HepG2 (cell line): ENCODE results near the gene MAP3K5. TPM values are rescaled to one million over a fixed set of nuclear protein-coding genes. Genes with fewer than 3 reads are reported as not detected.

Experiments
- ATAC-seq: fragments of 200-7000 bp; cut with Tn5 transposase; 3 replicates; pipeline ENCODE4 v1.9.1; 2020; ENCODE audit warnings: mild to moderate bottlenecking, moderate library complexity
- BruUV-seq: library from RNA; stranded (reverse); fragments of 400-500 nt; replicated peaks from 2 replicates; lab custom pipeline; 2021; lab: Mats Ljungman, UMichigan
- CTCF ChIA-PET: fragments of 300-600 bp; formaldehyde crosslinking; extraction: SDS; loops from one replicate; lab custom pipeline; 2021; ENCODE audit warnings: low total read pairs, inconsistent platforms, low intra/inter-chr PET ratio; lab: Yijun Ruan, JAX
- POLR2A ChIA-PET: fragments of 350-600 bp; sonication (Branson Sonifier 250); formaldehyde crosslinking; loops from one replicate; lab custom pipeline; 2020; ENCODE audit warnings: antibody characterized with exemption, inconsistent platforms; lab: Yijun Ruan, JAX
- DNase-seq: peaks from one replicate; pipeline ENCODE4 v3.0.0-alpha.2; 2015; ENCODE audit warnings: low spot score
- FAIRE-seq: peaks from 3 replicates; lab custom pipeline; 2011; peaks lifted over from hg19 to GRCh38; lab: Jason Lieb, UNC
- H2AFZ ChIP-seq: one replicate; pipeline ENCODE4 v1.6.1; 2011; ENCODE audit warnings: low read length, inconsistent platforms
- H3K27ac ChIP-seq: fragments of 300-600 bp; 3 replicates; pipeline ENCODE4 v1.8.0; 2011; ENCODE audit warnings: mixed run types, mild to moderate bottlenecking, mixed read lengths, low read length, inconsistent platforms; ENCODE audit not compliant: insufficient read depth; ENCODE audit errors: extremely low read length
- H3K27me3 ChIP-seq, 2 experiments: fragments of 200-600 bp in 1 of 2; 2 replicates in 1 of 2; 3 replicates in 1 of 2; pipeline versions ENCODE4 v1.6.0 to v1.8.0; 2011; ENCODE audit warnings: low read length in 2 of 2, mild to moderate bottlenecking in 2 of 2, moderate library complexity in 2 of 2, inconsistent platforms in 1 of 2; ENCODE audit not compliant: insufficient read depth in 2 of 2, control insufficient read depth in 1 of 2
- H3K36me3 ChIP-seq, 2 experiments: fragments of 200-600 bp in 1 of 2; replicated peaks in 1 of 2; 2 replicates in 1 of 2; 3 replicates in 1 of 2; pipeline versions ENCODE4 v1.5.1 to v1.8.0; 2011; ENCODE audit warnings: low read length in 2 of 2, inconsistent platforms in 1 of 2; ENCODE audit not compliant: insufficient read depth in 2 of 2, control insufficient read depth in 1 of 2
- H3K4me1 ChIP-seq: 2 replicates; pipeline ENCODE4 v1.5.1; 2012; ENCODE audit warnings: low read length, inconsistent platforms; ENCODE audit not compliant: insufficient read depth
- H3K4me2 ChIP-seq: 2 replicates; pipeline ENCODE4 v1.6.0; 2011; ENCODE audit warnings: low read depth, low read length, inconsistent platforms
- H3K4me3 ChIP-seq, 3 experiments: fragments of 200-600 bp in 1 of 3; sonication (generic), shearing (Covaris generic) in 1 of 3; replicated peaks in 1 of 3; 2 replicates each; pipeline ENCODE4 v1.5.1; 2011 to 2016; ENCODE audit warnings: low read length in 3 of 3, inconsistent platforms in 2 of 3, low read depth in 2 of 3, mild to moderate bottlenecking in 2 of 3, control low read depth in 1 of 3, mixed read lengths in 1 of 3; ENCODE audit not compliant: insufficient read depth in 1 of 3
- H3K79me2 ChIP-seq: one replicate; pipeline ENCODE4 v1.6.1; 2011; ENCODE audit warnings: low read length, inconsistent platforms; ENCODE audit not compliant: insufficient read depth
- H3K9ac ChIP-seq: 2 replicates; pipeline ENCODE4 v1.6.0; 2011; ENCODE audit warnings: mild to moderate bottlenecking, low read depth, low read length, inconsistent platforms; ENCODE audit not compliant: insufficient read depth
- H3K9me3 ChIP-seq: 2 replicates; pipeline ENCODE4 v1.5.1; 2012; ENCODE audit warnings: mild to moderate bottlenecking, low read length
- H4K20me1 ChIP-seq: 2 replicates; pipeline ENCODE4 v1.6.0; 2011; ENCODE audit warnings: inconsistent platforms, mild to moderate bottlenecking, low read length, moderate library complexity; ENCODE audit not compliant: insufficient read depth
- CENPT ChIP-seq: sonication (generic); formaldehyde crosslinking; IDR thresholded peaks from 2 replicates; pipeline ENCODE4 v1.8.0; 2022; ENCODE audit warnings: low read depth, mild to moderate bottlenecking, moderate library complexity, missing genetic modification reagents
- GATAD2A ChIP-seq: IDR thresholded peaks from 2 replicates; pipeline ENCODE4 v1.6.1; 2016
- KAT7 ChIP-seq: IDR thresholded peaks from 2 replicates; pipeline ENCODE4 v1.6.1; 2018; ENCODE audit warnings: borderline replicate concordance, missing compliant biosample characterization
- KLF12 ChIP-seq: sonication (generic); formaldehyde crosslinking; IDR thresholded peaks from 2 replicates; pipeline ENCODE4 v1.4.0; 2020; ENCODE audit warnings: missing genetic modification reagents, borderline replicate concordance
- NFE2 ChIP-seq: sonication (generic); formaldehyde crosslinking; IDR thresholded peaks from 2 replicates; pipeline ENCODE4 v1.4.0; 2020; ENCODE audit warnings: missing genetic modification reagents
- NFE2L1 ChIP-seq: sonication (generic); formaldehyde crosslinking; IDR thresholded peaks from 2 replicates; pipeline ENCODE4 v1.4.0; 2020; ENCODE audit warnings: missing genetic modification reagents, mild to moderate bottlenecking, borderline replicate concordance
- NFIB ChIP-seq: sonication (generic); formaldehyde crosslinking; IDR thresholded peaks from 2 replicates; pipeline ENCODE4 v1.9.0; 2021; ENCODE audit warnings: missing genetic modification reagents, mild to moderate bottlenecking, borderline replicate concordance
- PAX8 ChIP-seq: sonication (generic); formaldehyde crosslinking; IDR thresholded peaks from 2 replicates; pipeline ENCODE4 v1.8.0; 2022; ENCODE audit warnings: mild to moderate bottlenecking, missing genetic modification reagents, borderline replicate concordance
- SMAD1 ChIP-seq: sonication (generic); formaldehyde crosslinking; IDR thresholded peaks from 2 replicates; pipeline ENCODE4 v1.4.0; 2020; ENCODE audit warnings: missing genetic modification reagents, low read depth, mild to moderate bottlenecking, borderline replicate concordance
- YY1 ChIP-seq: IDR thresholded peaks from 2 replicates; pipeline ENCODE4 v1.6.1; 2011; ENCODE audit warnings: low read length, low read depth, moderate library complexity, mild to moderate bottlenecking; ENCODE audit not compliant: insufficient read depth, insufficient replicate concordance
- ZNF121 ChIP-seq: sonication (generic); formaldehyde crosslinking; IDR thresholded peaks from 2 replicates; pipeline ENCODE4 v1.5.0; 2020; ENCODE audit warnings: mild to moderate bottlenecking, missing genetic modification reagents
- in situ Hi-C: cut with HindIII; loops from 2 replicates; pipeline ENCODE4 v1.10.0; 2017; ENCODE audit warnings: low pct_unique_long_range_greater_than_20kb; ENCODE audit not compliant: extremely low pct_ligation_motif_present
- intact Hi-C: fragments of 100-400 bp; cut with micrococcal nuclease; formaldehyde crosslinking; loops from one replicate; pipeline ENCODE4 v1.10.0; 2022; ENCODE audit not compliant: unreplicated experiment
- polyA plus RNA-seq, 8 experiments: library from polyadenylated mRNA; depleted of rRNA in 3 of 8; stranded (reverse) in 7 of 8; unstranded in 1 of 8; fragments of >200 nt; fragmentation: Illumina TruSeq in 4 of 8; extraction: Trizol in 4 of 8; gene quantifications; 2 replicates each; pipeline versions ENCODE4 v1.2.1 to v1.2.3, GENCODE V29; 2011 to 2016; ENCODE audit warnings: low read depth in 4 of 8, missing spikeins in 1 of 8, mixed read lengths in 1 of 8; ENCODE audit not compliant: insufficient read depth in 1 of 8
- total RNA-seq, 5 experiments: library from RNA; depleted of rRNA; stranded (reverse); fragments of >200 nt; fragmentation: Illumina TruSeq; extraction: Trizol; gene quantifications; 2 replicates each; pipeline ENCODE4 v1.2.3, GENCODE V29; 2016; ENCODE audit warnings: low read depth in 1 of 5
- TF ChIP-seq, protein P1 (sequence below): sonication (generic); formaldehyde crosslinking; IDR thresholded peaks from 2 replicates; pipeline ENCODE4 v1.8.1; 2022; ENCODE audit warnings: low read depth, mild to moderate bottlenecking, missing genetic modification reagents
- TF ChIP-seq, protein P2 (sequence below): IDR thresholded peaks from 2 replicates; pipeline ENCODE4 v1.6.1; 2018; ENCODE audit warnings: missing genetic modification reagents

The MAP3K5 gene
- total and polyA plus RNA-seq, 2 of the 13 experiments (the other 11 are each of a cell fraction or from before 2014, with no cell fraction given): not detected

DNA sequence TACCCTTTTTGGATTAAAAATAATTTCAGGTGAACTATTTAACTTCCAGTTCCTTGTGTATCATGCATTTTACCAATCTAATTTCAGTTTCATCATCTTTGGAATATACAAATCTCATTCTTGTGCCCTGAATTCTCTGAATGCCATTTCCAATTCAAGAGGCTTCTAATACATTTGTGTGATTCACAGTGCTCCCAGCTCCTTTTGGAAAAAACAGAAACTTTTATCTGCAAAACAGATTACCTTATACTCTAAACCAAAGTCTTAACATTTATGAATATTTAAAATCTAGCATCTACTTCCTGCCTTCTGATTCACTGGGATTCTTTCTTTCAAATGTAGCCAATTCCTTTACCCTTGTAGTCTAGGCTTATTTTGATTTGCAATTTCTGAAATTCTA lies 19.0 kb upstream of the MAP3K5 start:
- Histone ChIP-seq H3K27ac (no peak overlapping the region), H3K9ac (no peak overlapping the region), H4K20me1 (no peaks in the 10 kb centered on the region), H3K36me3 (no peaks in the 10 kb centered on the region), H3K4me3 (no peak overlapping the region), H3K4me2 (no peak overlapping the region), H3K27me3 (no peaks in the 10 kb centered on the region), H3K79me2 (no peaks in the 10 kb centered on the region), H2AFZ (no peak overlapping the region), H3K9me3 (no peaks in the 10 kb centered on the region), H3K4me1 (no peaks in the 10 kb centered on the region)
- TF ChIP-seq, protein P1, sequence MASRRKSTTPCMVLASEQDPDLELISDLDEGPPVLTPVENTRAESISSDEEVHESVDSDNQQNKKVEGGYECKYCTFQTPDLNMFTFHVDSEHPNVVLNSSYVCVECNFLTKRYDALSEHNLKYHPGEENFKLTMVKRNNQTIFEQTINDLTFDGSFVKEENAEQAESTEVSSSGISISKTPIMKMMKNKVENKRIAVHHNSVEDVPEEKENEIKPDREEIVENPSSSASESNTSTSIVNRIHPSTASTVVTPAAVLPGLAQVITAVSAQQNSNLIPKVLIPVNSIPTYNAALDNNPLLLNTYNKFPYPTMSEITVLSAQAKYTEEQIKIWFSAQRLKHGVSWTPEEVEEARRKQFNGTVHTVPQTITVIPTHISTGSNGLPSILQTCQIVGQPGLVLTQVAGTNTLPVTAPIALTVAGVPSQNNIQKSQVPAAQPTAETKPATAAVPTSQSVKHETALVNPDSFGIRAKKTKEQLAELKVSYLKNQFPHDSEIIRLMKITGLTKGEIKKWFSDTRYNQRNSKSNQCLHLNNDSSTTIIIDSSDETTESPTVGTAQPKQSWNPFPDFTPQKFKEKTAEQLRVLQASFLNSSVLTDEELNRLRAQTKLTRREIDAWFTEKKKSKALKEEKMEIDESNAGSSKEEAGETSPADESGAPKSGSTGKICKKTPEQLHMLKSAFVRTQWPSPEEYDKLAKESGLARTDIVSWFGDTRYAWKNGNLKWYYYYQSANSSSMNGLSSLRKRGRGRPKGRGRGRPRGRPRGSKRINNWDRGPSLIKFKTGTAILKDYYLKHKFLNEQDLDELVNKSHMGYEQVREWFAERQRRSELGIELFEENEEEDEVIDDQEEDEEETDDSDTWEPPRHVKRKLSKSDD: no peak
- TF ChIP-seq SMAD1 (CRISPR knock-in tag): no peak
- TF ChIP-seq NFE2L1 (CRISPR knock-in tag): no peak
- no peak for TF ChIP-seq PAX8 (CRISPR knock-in tag)
- no peak for TF ChIP-seq YY1
- TF ChIP-seq KLF12 (CRISPR knock-in tag): no peak
- TF ChIP-seq, protein P2, sequence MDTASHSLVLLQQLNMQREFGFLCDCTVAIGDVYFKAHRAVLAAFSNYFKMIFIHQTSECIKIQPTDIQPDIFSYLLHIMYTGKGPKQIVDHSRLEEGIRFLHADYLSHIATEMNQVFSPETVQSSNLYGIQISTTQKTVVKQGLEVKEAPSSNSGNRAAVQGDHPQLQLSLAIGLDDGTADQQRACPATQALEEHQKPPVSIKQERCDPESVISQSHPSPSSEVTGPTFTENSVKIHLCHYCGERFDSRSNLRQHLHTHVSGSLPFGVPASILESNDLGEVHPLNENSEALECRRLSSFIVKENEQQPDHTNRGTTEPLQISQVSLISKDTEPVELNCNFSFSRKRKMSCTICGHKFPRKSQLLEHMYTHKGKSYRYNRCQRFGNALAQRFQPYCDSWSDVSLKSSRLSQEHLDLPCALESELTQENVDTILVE: no peak
- no peak for TF ChIP-seq NFE2 (CRISPR knock-in tag)
- no peak for TF ChIP-seq CENPT (CRISPR knock-in tag)
- no peak for TF ChIP-seq ZNF121 (CRISPR knock-in tag)
- no peak for TF ChIP-seq KAT7 (CRISPR knock-in tag)
- no peak for TF ChIP-seq GATAD2A (CRISPR knock-in tag)
- TF ChIP-seq NFIB (CRISPR knock-in tag): no peak
- BruUV-seq: no TSS peak
- intact Hi-C loops: no loop called here
- ATAC-seq (no peak), FAIRE-seq (no peak), DNase-seq (no peak)
- ChIA-PET CTCF (no interaction called here), POLR2A (no interaction called here)
- in situ Hi-C loops: no loop called here
